Activated effector memory CD4-positive, alpha-beta T cell treated with Interleukin-2 at 50 U/mL for 16 hours (primary cell): ENCODE results near the gene P2RY2.
"Not testable (repeated sequence)": the region's sequence is repeated elsewhere in the genome, so short reads cannot be mapped to it uniquely, and the experiment has no call there.

Experiments used
- DNase-seq: peaks from one replicate; pipeline ENCODE4 v3.0.0-alpha.2; 2020

The P2RY2 gene

GRCh38 chr11:73189315-73189714 lies 28.8 kb upstream of the P2RY2 start:
- DNase-seq: no peak

DNA sequence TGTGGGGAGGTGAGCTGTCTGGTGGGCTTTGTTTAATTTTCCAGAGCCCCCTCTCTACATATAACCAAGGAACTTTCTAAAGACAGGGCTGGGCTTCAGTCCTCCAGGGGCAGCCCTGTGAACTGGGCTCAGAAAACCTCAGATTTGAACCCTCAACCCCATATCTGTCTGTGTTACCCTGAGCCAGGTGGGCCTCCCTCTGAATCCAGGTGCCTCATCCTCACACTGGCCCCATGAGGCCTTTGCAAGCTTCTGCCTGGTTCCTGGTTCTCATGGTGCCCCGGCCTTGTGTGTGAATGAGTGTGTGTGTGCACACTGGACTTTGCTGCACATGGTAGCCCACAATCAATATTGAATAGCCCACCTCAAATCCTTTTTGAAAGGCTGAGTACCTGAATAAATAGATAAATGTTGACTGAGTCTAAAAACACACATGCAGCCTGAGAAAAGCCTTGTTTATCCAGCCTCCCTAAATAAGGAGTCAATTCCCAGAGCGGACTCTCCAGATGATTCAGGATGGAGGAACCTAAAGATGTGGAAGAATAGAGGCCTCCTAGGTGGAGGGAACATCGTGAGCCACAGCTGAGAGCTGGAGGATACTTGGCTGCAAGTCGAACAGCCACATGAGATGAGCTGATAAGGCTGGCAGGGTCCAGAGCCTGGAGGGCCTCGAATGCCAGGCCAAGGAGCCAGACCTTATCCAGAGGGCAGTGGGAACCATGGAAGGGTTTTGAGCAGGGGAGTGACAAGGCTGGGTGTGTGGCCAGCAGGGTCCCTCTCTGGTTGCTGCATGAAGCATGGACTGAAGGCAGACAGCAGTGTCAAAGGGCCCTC lies 28.1 kb upstream of the P2RY2 start:
- no peak for DNase-seq

GRCh38 chr11:73190557-73190885 lies 27.6 kb upstream of the P2RY2 start:
- DNase-seq: no peak

GRCh38 chr11:73191151-73191550 lies 26.9 kb upstream of the P2RY2 start:
- no peak for DNase-seq

DNA sequence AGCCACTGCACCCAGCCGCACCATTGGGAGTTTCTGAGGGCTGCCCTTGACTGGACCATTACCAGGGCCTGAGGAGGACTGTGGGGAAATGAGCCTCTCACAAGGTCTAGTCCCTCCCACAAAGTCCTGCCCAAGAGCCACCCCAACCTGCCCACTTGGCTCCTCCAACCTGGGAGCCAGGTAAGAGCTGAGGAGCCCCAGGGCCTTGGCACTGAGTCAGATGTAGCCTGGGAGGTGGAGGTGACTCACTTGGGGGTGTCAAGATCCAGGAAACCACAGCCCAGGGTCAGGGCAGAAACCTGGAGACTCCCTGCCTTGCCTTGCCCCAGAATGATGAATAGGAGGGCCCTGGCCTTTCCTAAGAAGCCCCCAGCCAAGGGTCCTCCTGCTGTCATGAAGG lies 25.8 kb upstream of the P2RY2 start:
- no peak for DNase-seq

- no peak for DNase-seq
Observed at GRCh38 chr11:73193251-73194033, 24.6 kb upstream of the P2RY2 start.

- no peak for DNase-seq
Observed at GRCh38 chr11:73194034-73194507, 24.0 kb upstream of the P2RY2 start.

DNA sequence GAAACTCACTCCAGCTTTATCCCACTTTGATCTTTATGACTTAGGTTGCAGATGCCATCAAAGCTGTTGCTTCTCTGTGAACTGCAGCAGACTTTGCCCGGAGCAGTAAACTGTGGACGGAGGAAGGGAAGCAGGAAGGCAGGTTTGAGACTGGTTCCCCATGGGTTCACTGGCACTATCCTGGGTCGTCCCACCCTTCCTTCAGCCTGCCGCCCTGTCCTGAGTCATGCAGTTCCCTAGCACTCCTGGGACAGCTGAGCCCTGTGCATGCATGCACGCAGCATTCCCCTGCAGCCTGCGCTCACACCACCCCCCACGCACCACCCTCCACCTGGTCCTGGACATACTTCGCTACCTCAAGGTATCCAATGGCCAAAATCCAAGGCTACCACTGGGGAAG lies 23.5 kb upstream of the P2RY2 start:
- no peak for DNase-seq

DNA sequence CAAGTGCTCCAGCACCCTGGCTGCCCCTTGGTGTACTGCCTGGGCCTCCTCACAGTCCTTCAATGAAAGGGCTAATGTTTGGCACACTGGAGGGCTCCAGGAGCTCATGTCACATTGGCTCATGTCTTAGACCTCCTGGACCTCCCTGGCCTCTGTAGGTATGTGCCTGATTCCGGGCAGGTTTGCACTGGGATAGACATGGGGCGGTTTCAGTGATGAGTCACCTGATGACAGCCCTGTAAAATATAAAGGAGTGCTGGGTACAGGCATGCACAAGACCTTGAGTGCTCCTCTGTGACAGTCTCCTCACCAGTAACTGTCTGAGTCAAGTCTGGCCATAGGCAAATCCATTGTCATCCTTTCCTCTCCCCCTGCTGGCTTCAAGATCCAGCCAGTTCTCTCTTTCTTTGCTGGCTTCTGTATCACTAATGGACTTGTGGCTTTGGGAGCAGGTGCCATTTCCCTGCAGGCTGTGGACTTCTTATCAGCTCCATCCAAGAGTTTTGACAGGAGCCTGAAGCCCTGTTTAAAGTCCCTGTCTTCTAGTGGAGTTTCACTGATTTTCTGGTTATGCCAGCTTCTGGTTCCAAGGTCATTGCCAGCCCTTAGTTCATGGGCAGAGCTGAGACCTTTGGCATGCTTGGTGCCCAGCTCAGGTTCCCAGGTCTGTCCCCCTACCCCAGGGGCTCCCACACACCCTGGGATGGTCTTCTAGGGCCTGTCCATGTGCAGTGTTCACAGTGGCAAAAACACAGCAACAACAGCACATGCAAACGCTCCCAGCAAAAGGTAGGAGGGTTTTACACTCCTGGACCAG lies 22.7 kb upstream of the P2RY2 start:
- no peak for DNase-seq

DNA sequence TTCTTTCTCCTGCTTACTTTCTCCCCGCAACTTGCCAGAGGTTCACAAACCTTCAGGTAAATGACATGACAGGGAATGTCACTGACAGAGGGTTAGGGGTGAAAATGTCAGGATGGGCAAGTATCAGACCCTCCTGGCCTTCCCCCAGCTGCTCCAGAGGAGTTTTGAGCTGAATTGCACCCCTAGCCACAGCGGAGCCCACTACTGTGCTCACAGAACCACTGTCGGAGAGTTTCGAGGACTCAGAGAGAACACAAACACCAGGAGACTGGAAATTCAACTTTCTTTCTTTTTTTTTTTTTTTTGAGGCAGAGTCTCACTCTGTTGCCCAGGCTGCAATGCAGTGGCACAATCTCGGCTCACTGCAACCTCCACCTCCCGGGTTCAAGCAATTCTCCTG lies 21.5 kb upstream of the P2RY2 start:
- no peak for DNase-seq

GRCh38 chr11:73197348-73197747 lies 20.7 kb upstream of the P2RY2 start:
- no peak for DNase-seq

DNA sequence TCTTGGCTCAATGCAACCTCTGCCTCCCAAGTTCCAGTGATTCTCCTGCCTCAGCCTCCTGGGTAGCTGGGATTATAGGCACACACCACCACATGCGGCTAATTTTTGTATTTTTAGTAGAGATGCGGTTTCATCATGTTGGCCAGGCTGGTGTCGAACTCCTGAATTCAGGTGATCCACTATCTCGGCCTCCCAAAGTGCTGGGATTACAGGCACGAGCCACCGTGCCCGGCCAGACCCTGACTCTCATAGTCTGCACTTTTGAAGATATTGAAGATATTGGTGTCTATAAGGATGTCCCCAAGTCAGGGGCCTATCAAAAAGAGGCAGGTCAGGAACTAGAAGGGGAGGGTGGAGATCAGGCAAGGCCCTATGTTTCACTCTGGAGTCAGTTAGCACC lies 20.3 kb upstream of the P2RY2 start:
- DNase-seq: not testable (repeated sequence)

GRCh38 chr11:73198677-73199076 lies 19.4 kb upstream of the P2RY2 start:
- DNase-seq: no peak

DNA sequence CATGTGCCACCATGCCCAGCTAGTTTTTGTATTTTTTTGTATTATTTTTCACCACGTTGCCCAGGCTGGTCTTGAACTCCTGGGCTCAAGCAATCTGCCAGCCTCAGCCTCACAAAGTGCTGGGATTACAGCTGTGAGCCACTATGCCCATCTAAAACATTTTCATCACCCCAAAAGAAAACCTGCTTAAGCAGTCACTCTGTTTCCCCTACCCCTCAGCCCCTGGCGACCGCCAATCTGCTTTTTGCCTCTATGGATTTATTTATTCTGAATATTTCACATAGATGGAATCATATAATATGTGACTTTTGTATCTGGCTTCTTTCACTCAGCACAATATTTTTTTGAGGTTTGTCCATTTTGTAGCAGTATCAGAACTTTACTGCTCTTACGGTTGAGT lies 18.6 kb upstream of the P2RY2 start:
- no peak for DNase-seq

DNA sequence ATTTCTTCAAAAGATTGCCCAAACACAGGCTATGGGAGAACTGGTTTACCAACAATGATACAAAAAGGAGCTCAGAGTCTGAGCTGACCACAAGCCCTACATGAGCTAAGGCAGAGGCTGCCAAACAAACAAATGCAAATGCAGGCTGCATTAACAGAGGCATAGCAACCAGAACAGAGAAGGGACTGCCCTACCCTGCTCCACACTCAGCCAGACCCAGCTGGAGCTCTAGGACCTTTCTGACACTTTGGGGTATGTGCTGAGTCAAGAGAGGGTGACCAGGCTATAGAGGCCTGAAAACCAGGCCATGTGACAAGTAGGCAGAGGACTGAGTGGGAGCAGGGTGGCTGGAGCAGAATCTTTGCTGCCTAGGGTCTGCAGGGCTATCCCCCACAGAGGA lies 17.8 kb upstream of the P2RY2 start:
- no peak for DNase-seq

- DNase-seq: no peak
Observed at GRCh38 chr11:73201249-73201648, 16.8 kb upstream of the P2RY2 start.

DNA sequence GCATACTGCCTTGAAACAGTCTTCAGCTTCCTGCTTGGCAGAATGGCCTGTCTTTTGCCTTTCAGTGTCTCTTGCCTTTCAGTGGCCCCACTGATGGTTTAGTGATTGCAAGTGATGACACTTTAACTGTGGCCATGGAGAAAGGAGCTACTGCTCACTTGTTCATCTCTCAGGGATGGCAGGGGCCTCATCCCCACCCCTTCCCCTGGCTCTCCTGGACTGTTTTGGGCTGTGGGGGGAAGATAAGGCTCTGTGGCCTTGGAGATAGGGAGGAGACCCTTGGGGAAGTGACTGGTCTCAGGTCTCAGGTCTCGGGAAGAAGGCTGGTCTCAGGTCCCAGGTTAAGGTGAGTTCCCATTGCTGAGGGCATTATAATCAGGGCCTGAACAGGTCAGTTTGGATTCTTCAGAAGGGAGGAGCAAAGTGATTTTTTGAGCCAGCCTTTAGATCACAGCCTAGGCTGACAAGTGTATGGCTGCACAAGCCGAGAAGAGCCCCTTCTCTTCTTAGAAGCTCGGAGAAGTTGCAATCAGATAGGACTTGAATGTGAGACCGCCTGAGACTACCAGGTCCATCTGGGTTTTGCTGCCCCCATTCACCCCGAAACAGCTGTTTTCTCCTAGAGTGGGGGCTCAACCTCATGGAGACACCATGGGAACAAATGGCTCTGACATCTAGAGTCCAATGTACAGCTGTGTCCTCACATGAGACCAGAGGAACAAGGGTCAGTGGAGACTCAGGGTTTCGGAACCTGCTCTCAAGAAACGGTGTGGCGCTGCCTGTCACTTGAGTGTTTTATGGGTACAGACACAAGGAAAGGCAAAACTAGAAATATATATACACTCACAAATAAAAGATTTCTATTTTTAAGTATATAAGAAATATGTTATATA lies 15.9 kb upstream of the P2RY2 start:
- DNase-seq: no peak

GRCh38 chr11:73203322-73203721 lies 14.8 kb upstream of the P2RY2 start:
- DNase-seq: no peak

- no peak for DNase-seq
Observed at GRCh38 chr11:73203790-73204189, 14.3 kb upstream of the P2RY2 start.

DNA sequence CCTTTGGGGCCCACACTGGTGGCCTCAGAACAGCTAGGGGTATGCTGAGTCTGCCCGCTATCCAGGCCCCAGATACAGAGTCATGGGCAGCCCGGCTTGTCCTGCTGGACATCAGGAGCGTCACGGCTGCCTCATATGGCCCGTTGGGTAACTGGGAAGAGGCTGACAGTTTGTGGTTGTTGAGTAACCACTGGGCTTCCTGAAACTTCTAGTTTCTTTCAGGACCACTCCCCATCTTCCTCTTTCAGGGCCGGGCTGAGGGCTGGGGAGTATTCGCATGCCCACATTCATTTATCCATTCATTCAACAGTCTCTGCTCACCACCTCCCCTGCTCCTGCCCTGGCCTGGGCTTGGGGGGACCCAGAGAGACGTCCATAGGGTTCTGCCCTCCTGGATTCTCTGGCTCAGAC lies 13.4 kb upstream of the P2RY2 start:
- DNase-seq: no peak

DNA sequence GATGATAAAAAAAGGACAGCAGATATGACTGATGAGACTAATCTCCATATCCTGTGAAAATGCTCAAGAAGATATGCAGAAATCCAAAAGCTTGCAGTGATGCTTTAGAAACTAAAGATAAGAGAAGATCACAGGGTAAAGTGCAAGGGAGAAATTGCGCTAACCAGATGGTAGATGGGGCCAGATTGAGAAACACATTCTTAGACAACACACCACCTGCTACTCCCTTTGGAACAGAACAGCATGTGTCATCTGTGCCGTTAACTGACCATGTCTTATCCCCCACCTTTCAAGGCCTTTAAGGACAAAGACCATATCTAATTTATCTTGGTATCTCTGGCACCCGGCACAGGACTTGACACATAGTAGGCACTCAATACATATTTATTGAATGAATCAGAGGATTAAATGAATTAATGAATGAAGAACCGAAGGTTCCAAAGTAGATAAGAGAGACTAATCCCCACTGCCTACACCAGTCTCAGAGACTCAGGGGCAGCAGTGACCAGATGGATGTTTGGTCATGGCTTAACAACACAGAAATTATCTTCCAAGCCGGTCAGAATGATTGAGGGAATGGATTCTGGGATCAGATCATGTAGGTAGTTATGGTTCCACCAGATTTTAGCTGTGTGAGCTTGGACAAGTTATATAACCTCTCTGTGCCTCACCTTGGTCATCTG lies 12.3 kb upstream of the P2RY2 start:
- DNase-seq: no peak

GRCh38 chr11:73206801-73207200 lies 11.3 kb upstream of the P2RY2 start:
- DNase-seq: no peak
